ENCODE data around the gene MPPED2.

Gene MPPED2

GRCh38 chr11:30481330-30481729 lies 104.8 kb downstream of the MPPED2 start:
- no peak for DNase-seq

GRCh38 chr11:30479899-30480298 lies 106.3 kb downstream of the MPPED2 start:
- no peak for DNase-seq

GRCh38 chr11:30478923-30479322 lies 107.2 kb downstream of the MPPED2 start:
- DNase-seq = no peak

GRCh38 chr11:30477061-30477460 lies 109.1 kb downstream of the MPPED2 start:
- no peak for DNase-seq

- DNase-seq = no peak
These were observed 111.8 kb downstream of the MPPED2 start for GRCh38 chr11:30474151-30474954.

GRCh38 chr11:30471244-30471643 lies 114.9 kb downstream of the MPPED2 start:
- DNase-seq = no peak

- no peak for DNase-seq
These were observed 117.3 kb downstream of the MPPED2 start for GRCh38 chr11:30468881-30469280.

- DNase-seq = no peak
These were observed 119.0 kb downstream of the MPPED2 start for GRCh38 chr11:30467176-30467575.

GRCh38 chr11:30465623-30466022 lies 120.5 kb downstream of the MPPED2 start:
- DNase-seq = no peak

- DNase-seq = no peak
These were observed 121.0 kb downstream of the MPPED2 start for GRCh38 chr11:30465192-30465591.

GRCh38 chr11:30463266-30463665 lies 122.9 kb downstream of the MPPED2 start:
- no peak for DNase-seq

- no peak for DNase-seq
These were observed 123.7 kb downstream of the MPPED2 start for GRCh38 chr11:30462421-30462820.

GRCh38 chr11:30459821-30460220 lies 126.3 kb downstream of the MPPED2 start:
- DNase-seq = no peak

GRCh38 chr11:30459306-30459705 lies 126.8 kb downstream of the MPPED2 start:
- no peak for DNase-seq

- no peak for DNase-seq
These were observed 127.6 kb downstream of the MPPED2 start for GRCh38 chr11:30458541-30458940.

GRCh38 chr11:30457087-30457486 lies 129.1 kb downstream of the MPPED2 start:
- DNase-seq = no peak

- DNase-seq = no peak
These were observed 131.1 kb downstream of the MPPED2 start for GRCh38 chr11:30455025-30455424.

GRCh38 chr11:30454541-30454940 lies 131.6 kb downstream of the MPPED2 start:
- no peak for DNase-seq

GRCh38 chr11:30454111-30454510 lies 132.0 kb downstream of the MPPED2 start:
- DNase-seq = no peak

GRCh38 chr11:30453705-30454104 lies 132.4 kb downstream of the MPPED2 start:
- no peak for DNase-seq

GRCh38 chr11:30452842-30453241 lies 133.3 kb downstream of the MPPED2 start:
- no peak for DNase-seq

- no peak for DNase-seq
These were observed 134.0 kb downstream of the MPPED2 start for GRCh38 chr11:30452114-30452513.

- DNase-seq = no peak
These were observed 134.5 kb downstream of the MPPED2 start for GRCh38 chr11:30451626-30452025.

GRCh38 chr11:30451167-30451566 lies 135.0 kb downstream of the MPPED2 start:
- DNase-seq = no peak

GRCh38 chr11:30447058-30447640 lies 139.0 kb downstream of the MPPED2 start:
- no peak for DNase-seq

All from GF-D8 (cell line).